ENCODE data around the gene FAM3B.
"Not testable (repeated sequence)": the region's sequence is repeated elsewhere in the genome, so short reads cannot be mapped to it uniquely, and the experiment has no call there.

The FAM3B gene

GRCh38 chr21:41316200-41317062 is at the start of gene FAM3B:
Gene FAM3B, plus strand, starts transcription at chr21:41316801. Its CDS starts 79 bp downstream, at chr21:41316880.
- DNase-seq: no peak

DNA sequence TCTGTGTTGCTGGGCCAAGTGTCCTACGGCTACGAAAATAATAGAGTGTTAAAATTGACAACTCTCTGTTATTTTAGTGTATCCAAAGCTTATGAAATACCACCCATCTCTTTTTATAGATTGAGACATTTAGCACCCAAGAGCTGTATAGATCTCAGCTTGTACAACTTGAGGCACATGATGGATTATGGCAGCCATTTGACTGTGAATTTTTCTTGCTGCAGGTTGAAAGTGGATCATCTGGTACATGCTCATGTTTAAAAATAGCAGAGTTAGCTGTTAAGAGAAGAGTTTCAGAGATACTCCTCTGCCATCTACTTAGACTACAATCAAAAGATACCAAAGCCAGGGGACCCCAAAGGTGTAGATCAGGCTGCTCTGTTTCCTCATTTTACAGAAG is 49.3 kb upstream of the FAM3B start:
- no peak for DNase-seq

DNA sequence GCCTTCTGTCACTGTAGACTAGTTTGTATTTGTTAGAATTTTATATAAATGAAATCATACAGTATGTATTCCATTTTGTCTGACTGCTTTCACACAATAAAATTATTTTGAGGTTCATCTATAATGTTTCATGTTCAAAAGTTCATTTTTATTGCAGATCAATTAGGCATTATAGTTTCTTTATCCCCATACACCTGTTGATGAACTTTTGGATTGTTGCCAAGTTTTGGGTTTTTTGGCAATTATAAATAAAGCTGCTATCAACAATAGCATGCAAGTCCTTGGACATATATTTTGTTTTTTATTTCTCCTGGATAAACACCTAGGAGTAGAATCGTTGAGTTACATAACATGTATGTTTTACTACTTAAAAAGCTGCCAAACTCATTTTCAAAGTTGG is 47.1 kb upstream of the FAM3B start:
- DNase-seq: no peak

- no peak for DNase-seq
Observed at GRCh38 chr21:41277196-41277595, 39.4 kb upstream of the FAM3B start.

GRCh38 chr21:41277846-41278245 is 38.8 kb upstream of the FAM3B start:
- DNase-seq: no peak

- DNase-seq: no peak
Observed at GRCh38 chr21:41280115-41280919, 36.3 kb upstream of the FAM3B start.

DNA sequence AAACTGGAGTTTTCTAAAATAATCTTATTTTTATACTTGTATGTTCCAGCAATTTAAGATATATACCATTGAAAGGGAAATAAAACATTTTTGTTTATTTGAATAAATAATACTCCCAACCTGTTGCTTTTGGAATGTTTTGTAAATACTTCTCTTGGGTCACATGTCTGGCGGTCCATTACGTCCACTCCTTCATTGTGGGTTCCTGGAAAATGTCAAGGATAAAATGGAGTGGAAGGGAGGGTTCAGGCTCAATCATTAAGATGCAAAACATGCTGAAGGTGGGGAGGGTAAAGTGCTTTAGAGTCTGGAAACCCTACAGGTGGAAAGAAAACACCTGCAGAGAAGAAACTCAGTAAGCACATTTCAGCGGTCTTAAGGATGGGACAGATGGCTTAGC is 34.2 kb upstream of the FAM3B start:
- DNase-seq: no peak

DNA sequence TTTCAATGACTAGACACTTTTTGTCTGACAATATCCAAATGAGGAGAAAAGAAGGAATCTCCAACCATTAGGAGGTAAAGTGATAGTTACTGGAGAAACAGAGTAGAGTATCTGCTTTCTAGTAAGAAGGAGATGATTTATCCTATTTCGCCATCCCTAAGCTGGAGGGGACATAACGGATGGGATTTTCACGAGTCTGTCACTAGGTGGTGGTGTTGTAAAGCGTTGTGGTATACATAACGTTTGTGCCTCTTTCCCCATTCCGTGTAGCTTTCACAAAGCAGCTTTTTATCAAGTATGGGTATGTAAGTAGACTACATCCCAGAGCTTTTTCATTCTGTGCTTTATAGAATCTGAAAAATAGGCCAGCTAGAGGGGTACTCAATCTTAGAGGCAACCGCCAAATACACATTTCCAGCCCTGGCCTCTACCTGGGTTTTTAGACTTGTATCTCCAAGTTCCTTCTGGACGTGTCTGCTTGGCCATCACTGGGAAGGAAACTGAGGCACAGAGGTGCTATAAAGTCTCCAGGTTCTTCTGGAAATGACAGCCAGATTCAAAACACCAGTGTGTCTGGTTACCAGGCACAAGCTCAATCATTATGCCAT is 33.3 kb upstream of the FAM3B start:
- DNase-seq: peak; percentile 71

GRCh38 chr21:41289431-41289830 is 27.2 kb upstream of the FAM3B start:
- no peak for DNase-seq

DNA sequence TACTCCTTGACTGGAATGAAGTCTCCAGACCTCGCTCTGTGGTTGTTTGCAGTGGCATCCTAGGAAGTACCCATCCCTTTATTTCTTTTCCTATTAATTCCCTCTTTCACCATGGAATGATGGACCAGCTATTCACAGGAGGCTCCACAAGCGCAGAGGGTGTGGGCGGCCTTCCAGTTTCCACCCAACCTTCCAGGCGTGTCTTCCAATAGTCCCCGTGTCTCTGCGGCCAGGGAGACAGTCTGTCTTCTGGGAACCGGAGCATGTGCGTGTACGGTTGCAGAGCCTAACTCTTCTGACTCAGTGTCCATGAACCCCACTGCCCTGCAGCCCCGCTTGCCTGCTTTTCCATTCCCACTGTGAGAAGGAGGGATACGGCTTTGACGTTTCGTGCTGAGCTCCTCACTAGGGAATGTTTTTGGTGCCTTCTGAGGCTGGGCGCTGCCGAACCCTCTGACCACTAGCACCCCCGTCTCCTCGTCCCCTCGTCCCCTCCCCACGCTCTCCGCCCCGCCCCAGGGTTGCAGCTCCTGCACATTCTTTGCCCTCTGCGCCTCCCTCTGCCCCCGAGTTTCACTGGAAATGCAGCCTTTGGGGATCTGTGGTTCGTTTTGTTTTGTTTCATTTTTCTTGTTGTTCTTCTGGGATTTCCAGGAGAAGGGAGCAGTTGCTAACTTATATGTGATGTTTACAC is 26.3 kb upstream of the FAM3B start:
- DNase-seq: no peak

GRCh38 chr21:41294548-41295231 is 21.9 kb upstream of the FAM3B start:
- no peak for DNase-seq

DNA sequence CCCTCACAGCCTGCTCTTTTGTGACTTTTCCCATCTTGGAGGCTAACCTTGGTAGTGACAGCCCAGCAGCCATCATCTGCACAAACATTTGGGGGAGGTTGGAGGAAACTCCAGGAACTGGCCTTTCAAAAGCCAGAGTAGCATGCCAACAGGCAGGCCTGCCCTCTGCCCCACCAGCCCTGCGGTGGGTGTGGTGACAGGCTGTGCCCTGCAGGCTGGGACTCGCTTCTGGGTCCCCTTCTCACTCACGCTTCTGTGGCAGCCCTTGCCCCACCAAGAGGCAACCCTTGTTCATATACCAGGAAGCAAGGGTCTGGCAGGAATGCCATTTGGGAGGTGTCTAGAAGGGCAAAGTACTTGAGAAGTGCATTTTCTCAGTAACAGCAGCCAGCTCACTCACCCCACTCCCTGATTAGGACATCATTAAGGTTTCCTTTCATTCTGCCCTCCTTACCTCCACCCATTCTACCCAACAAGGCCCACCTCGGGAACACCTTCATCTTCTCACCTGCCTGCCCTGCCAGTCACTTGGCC is 20.8 kb upstream of the FAM3B start:
- no peak for DNase-seq

- DNase-seq: no peak
Observed at GRCh38 chr21:41302976-41303375, 13.6 kb upstream of the FAM3B start.

- no peak for DNase-seq
Observed at GRCh38 chr21:41304068-41304720, 12.4 kb upstream of the FAM3B start.

DNA sequence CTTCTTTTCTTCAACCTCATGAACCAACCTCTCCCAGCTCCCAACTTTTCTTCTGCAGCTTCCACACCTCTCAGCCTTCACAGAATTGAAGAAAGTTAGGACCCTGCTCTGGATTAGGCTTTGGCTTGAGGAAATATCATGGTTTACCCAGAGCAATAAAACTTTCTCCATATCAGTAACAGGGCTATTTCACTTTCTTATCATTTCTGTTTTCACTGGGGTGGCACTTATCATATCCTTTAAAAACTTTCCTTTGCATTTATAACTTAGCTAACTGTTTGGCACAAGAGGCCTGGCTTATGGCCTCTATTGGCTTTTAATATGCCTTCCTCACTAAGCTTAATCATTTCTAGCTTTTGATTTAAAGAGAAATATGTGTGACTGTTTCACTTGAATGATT is 9.4 kb upstream of the FAM3B start:
- no peak for DNase-seq

- not testable (repeated sequence) for DNase-seq
Observed at GRCh38 chr21:41313285-41314164, 3.1 kb upstream of the FAM3B start.

- DNase-seq: no peak
Observed at GRCh38 chr21:41315726-41316125, 875 bp upstream of the FAM3B start.

GRCh38 chr21:41317063-41317392 is 427 bp downstream of the FAM3B start:
- DNase-seq: no peak

DNA sequence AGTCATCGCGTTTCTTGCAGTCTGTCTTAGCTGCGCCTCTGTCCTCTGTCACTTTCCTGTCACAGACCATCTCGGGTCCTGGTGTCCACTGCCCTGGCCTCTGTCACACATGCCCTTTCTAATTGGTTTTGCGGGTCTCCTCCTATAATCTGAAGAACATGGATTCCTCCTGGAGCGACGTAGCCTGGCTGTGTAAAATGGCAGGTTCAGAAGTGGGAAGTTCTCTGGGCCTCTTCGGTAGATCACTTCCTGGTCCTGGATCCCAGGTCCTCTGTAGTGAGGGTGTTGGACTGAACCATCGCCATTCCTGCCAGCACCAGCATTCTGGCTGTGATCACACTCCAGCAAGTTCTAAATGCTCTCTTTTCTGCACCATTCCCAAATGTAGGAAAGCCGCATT is 857 bp downstream of the FAM3B start:
- DNase-seq: no peak

DNA sequence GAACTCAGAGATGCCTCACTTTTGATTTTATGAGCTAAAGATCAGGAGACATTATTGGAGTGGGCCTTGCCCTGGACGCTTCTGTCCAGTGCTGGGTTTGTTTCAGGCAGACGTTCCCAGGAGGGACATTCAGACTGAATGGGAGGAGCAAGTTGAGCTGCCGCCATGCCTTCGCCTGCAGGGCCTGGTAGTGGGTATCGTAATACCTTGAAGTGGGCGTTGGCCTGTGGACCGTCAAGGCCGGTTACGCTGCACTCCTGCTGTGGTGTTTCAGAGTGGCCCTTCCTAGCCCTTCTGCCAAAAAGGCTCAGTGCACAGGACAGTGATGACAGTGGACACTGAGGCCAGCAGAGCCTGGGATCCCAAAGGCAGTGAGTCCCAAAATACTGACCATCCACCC is 1.6 kb downstream of the FAM3B start:
- no peak for DNase-seq

GRCh38 chr21:41319273-41319672 is 2.7 kb downstream of the FAM3B start:
- no peak for DNase-seq
